Keratinocyte (primary cell): ENCODE measurements around the gene C19orf12.

Source experiments
- EZH2 ChIP-seq: IDR thresholded peaks from one replicate; pipeline ENCODE4 v1.6.1; 2012; ENCODE audit warnings: inconsistent platforms, mild to moderate bottlenecking, low read length, moderate library complexity
- TF ChIP-seq, protein P1 (sequence below), 3 experiments: IDR thresholded peaks in 1 of 3; conservative IDR thresholded peaks in 1 of 3; optimal IDR thresholded peaks in 1 of 3; 2 replicates in 2 of 3; 3 replicates in 1 of 3; pipeline versions ENCODE3 to v1.5.1; 2011; ENCODE audit warnings: low read length in 3 of 3, mild to moderate bottlenecking in 3 of 3, moderate library complexity in 2 of 3, control low read depth in 1 of 3, inconsistent platforms in 1 of 3; ENCODE audit not compliant: insufficient read depth in 2 of 3; ENCODE audit errors: extremely low read depth in 1 of 3

DNA sequence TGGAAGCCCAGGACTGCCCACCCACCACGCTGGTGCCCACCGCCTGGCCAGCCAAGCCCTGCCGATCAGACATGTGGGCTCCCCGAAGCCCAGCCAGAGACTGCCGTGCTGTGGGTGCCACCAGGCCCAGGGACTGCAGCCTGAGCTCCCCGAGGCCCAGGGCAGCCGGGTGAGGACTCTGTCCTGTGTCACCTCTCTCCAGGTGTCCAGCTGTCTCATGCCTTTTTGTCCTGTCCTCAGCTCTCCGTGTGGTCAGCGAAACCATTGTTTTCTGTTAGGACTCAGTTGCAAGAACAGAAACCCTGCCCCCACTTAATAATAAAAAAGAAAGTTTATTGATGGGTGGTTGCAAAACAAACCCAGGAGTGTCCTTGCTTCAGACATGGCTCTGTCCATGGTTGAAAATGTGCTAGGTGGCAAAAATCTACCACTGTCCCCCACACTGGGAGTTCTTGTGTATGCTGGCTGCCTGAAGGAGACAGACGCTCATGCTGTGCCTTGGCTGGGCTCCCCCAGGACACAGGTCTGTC is 39.9 kb downstream of the C19orf12 start:
- TF ChIP-seq EZH2 = no peak
- TF ChIP-seq, protein P1, sequence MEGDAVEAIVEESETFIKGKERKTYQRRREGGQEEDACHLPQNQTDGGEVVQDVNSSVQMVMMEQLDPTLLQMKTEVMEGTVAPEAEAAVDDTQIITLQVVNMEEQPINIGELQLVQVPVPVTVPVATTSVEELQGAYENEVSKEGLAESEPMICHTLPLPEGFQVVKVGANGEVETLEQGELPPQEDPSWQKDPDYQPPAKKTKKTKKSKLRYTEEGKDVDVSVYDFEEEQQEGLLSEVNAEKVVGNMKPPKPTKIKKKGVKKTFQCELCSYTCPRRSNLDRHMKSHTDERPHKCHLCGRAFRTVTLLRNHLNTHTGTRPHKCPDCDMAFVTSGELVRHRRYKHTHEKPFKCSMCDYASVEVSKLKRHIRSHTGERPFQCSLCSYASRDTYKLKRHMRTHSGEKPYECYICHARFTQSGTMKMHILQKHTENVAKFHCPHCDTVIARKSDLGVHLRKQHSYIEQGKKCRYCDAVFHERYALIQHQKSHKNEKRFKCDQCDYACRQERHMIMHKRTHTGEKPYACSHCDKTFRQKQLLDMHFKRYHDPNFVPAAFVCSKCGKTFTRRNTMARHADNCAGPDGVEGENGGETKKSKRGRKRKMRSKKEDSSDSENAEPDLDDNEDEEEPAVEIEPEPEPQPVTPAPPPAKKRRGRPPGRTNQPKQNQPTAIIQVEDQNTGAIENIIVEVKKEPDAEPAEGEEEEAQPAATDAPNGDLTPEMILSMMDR (optimal IDR thresholded peaks at IDR 0.05 in 1 of 3, IDR thresholded peaks at IDR 0.05 in 1 of 3, conservative IDR thresholded peaks at IDR 0.05 in 1 of 3; ENCODE audit: extremely low read depth in 1 of 3, insufficient read depth in 2 of 3, low read length in 3 of 3) = no peak
